ENCODE measurements around the gene TBXAS1. TPM values are rescaled to one million over a fixed set of nuclear protein-coding genes. Genes with fewer than 3 reads are reported as not detected.

The TBXAS1 gene
- total and polyA plus RNA-seq, 4 donors = 5.5 to 24.5 (median 16.9) TPM

DNA sequence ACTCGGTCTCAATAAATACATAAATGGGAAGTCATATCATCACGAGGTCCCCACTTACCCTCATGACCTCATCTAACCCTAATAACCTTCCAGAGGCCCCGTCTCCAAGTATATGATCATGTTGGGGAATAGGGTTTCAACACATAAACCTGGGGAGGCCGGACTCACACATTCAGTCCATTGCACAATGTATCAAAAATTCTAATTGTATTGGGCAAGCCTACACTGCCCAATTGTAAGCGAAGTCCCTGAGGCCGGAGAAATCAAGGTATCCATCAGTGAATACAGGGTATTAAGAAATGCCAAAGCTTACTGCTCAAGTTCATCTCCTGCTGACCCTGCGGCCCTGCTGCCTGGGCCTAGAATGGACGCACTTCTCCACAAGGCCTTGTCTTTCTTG, 164.1 kb downstream of the TBXAS1 start:
- no peak overlapping the region for H3K27ac ChIP-seq (ENCODE audit: low read depth in 1 of 2, low read length in 2 of 2)
- H3K36me3 ChIP-seq (ENCODE audit: control insufficient read depth in 1 of 2, insufficient read depth in 2 of 2, low read length in 1 of 2) = no peaks in the 10 kb centered on the region
- WGBS, 2 donors = 94 to 98% methylated on average over 8 of the region's 8 CpGs
- H3K27me3 ChIP-seq (ENCODE audit: control insufficient read depth in 1 of 2, insufficient read depth in 2 of 2, low read length in 1 of 2) = no peaks in the 10 kb centered on the region
- H3K9me3 ChIP-seq (ENCODE audit: control insufficient read depth, low read length) = no peaks in the 10 kb centered on the region
- no peak overlapping the region for H3K4me3 ChIP-seq (ENCODE audit: low read length in 2 of 2)
- ATAC-seq (ENCODE audit: low FRiP score) = no peak
- no peaks in the 10 kb centered on the region for H3K4me1 ChIP-seq (ENCODE audit: control insufficient read depth in 1 of 2, insufficient read depth in 2 of 2, low read length in 2 of 2)
- intact Hi-C loops (cut with DNase I) = loop anchor here in 1 of 2 donors (10.0 kb wide), 1 partner anchor 208 kb away; no protein-coding TSS in a partner anchor
- no peak for DNase-seq

DNA sequence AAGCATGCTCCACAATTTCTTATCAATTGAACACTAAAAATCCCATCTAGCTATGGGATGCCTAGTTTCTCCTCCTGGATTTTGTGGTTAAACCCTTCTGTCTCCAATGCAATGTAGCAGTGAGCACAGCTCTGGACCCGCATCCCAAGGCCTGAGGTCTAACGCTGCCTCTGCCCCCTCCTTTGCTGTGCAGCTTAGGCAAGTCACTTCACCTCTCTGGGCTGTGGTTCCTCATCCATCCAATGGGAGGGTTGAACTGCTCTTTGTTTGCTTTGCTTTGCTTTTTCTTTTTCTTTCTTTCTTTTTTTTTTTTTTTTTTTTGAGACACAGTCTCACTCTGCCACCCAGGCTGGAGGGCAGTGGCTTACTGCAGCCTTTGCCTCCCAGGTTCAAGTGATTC, 164.5 kb downstream of the TBXAS1 start:
- Histone ChIP-seq H3K9me3 (ENCODE audit: control insufficient read depth, low read length) (no peaks in the 10 kb centered on the region), H3K4me1 (ENCODE audit: control insufficient read depth in 1 of 2, insufficient read depth in 2 of 2, low read length in 2 of 2) (no peaks in the 10 kb centered on the region), H3K27ac (ENCODE audit: low read depth in 1 of 2, low read length in 2 of 2) (no peak overlapping the region), H3K27me3 (ENCODE audit: control insufficient read depth in 1 of 2, insufficient read depth in 2 of 2, low read length in 1 of 2) (no peaks in the 10 kb centered on the region), H3K4me3 (ENCODE audit: low read length in 2 of 2) (no peak overlapping the region), H3K36me3 (ENCODE audit: control insufficient read depth in 1 of 2, insufficient read depth in 2 of 2, low read length in 1 of 2) (no peaks in the 10 kb centered on the region)
- DNase-seq = no peak
- intact Hi-C loops (cut with DNase I) = loop anchor here in 1 of 2 donors (10.0 kb wide), 1 partner anchor 209 kb away; no protein-coding TSS in a partner anchor
- ATAC-seq (ENCODE audit: low FRiP score) = no peak
- WGBS, 2 donors = 100% methylated on average over 2 of the region's 2 CpGs

DNA sequence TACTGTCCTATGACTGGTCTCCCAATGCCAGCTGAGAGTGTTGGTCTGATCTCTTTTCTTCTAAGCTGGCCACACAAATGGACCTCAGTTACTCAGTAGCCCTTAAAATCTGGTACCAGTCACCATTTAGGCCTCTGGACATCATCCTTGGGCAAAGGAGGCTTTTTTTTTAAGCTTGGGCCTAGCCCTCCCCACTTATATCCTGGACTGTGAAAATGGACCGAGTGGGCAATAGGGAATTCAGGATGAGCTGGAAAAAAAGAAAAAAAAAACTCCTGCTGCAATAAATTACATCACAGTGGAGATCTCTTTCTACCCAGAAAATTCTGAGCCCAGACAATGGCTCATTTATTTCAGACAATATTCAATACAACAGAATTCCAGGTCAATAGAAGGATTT, 165.3 kb downstream of the TBXAS1 start:
- H3K4me3 ChIP-seq (ENCODE audit: low read length in 2 of 2) = no peak overlapping the region
- no peak for DNase-seq
- H3K27ac ChIP-seq (ENCODE audit: low read depth in 1 of 2, low read length in 2 of 2) = no peak overlapping the region
- intact Hi-C loops (cut with DNase I) = loop anchor here in 1 of 2 donors (10.0 kb wide), 1 partner anchor 210 kb away; no protein-coding TSS in a partner anchor
- H3K9me3 ChIP-seq (ENCODE audit: control insufficient read depth, low read length) = no peaks in the 10 kb centered on the region
- H3K36me3 ChIP-seq (ENCODE audit: control insufficient read depth in 1 of 2, insufficient read depth in 2 of 2, low read length in 1 of 2) = no peaks in the 10 kb centered on the region
- WGBS, 2 donors = 89 to 94% methylated on average over 1 of the region's 1 CpG
- no peaks in the 10 kb centered on the region for H3K27me3 ChIP-seq (ENCODE audit: control insufficient read depth in 1 of 2, insufficient read depth in 2 of 2, low read length in 1 of 2)
- no peaks in the 10 kb centered on the region for H3K4me1 ChIP-seq (ENCODE audit: control insufficient read depth in 1 of 2, insufficient read depth in 2 of 2, low read length in 2 of 2)
- ATAC-seq (ENCODE audit: low FRiP score) = no peak

DNA sequence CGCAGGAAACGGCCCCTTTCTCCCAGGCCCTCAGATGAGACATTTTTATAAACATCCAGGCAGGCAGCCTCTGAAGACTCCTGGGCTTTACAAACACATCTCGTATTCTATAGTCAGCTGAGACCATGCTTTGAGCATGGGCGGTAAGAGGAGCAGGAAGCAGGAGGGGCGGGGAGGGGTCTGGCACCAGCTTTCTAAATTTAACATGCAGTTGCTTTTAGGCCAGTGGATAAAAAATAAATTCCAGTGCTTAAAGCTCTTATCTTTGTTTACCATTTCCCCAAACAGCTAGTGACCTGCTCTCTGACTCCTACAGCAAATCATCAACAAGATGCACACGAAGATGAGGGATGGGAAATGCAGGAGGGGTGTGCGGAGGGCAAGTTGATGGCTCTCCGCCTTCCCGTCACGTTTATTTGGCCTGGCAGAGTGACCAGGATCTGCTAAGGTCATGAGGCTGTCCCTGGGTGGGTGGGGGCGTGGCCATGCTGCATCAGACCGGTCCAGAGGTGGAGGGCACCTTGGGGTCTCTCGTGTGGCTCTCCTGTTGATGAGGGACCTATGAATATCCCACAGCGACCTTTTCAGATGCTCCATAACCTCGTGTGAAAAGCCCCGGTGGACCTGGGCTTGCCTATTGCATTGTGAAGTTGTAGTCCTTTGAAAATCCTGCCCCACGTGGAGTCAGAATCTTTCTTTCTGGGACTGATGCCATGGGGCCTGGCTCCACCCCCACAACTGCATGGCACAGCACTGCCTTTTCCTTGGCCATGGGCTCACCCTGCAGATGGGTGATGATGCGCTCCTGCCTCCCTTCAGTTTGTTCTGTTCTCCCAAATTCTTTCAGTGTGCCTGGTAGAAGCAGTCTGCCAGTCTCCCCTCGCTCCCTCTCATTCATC, 166.2 kb downstream of the TBXAS1 start:
- Histone ChIP-seq H3K27ac (ENCODE audit: low read depth in 1 of 2, low read length in 2 of 2) (no peak overlapping the region), H3K36me3 (ENCODE audit: control insufficient read depth in 1 of 2, insufficient read depth in 2 of 2, low read length in 1 of 2) (no peaks in the 10 kb centered on the region), H3K4me1 (ENCODE audit: control insufficient read depth in 1 of 2, insufficient read depth in 2 of 2, low read length in 2 of 2) (no peaks in the 10 kb centered on the region), H3K4me3 (ENCODE audit: low read length in 2 of 2) (no peak overlapping the region), H3K27me3 (ENCODE audit: control insufficient read depth in 1 of 2, insufficient read depth in 2 of 2, low read length in 1 of 2) (no peaks in the 10 kb centered on the region), H3K9me3 (ENCODE audit: control insufficient read depth, low read length) (no peaks in the 10 kb centered on the region)
- ATAC-seq (ENCODE audit: low FRiP score) (no peak), DNase-seq (no peak)
- 50 to 51% methylated on average over 19 of the region's 19 CpGs for WGBS, 2 donors
- intact Hi-C loops (cut with DNase I) = loop anchor here in 1 of 2 donors (10.0 kb wide), 1 partner anchor 210 kb away; no protein-coding TSS in a partner anchor

- 94% methylated on average over 4 of the region's 4 CpGs for WGBS, 2 donors
- DNase-seq (no peak), ATAC-seq (ENCODE audit: low FRiP score) (no peak)
- Histone ChIP-seq H3K27ac (ENCODE audit: low read depth in 1 of 2, low read length in 2 of 2) (no peak overlapping the region), H3K4me1 (ENCODE audit: control insufficient read depth in 1 of 2, insufficient read depth in 2 of 2, low read length in 2 of 2) (no peaks in the 10 kb centered on the region), H3K36me3 (ENCODE audit: control insufficient read depth in 1 of 2, insufficient read depth in 2 of 2, low read length in 1 of 2) (no peaks in the 10 kb centered on the region), H3K4me3 (ENCODE audit: low read length in 2 of 2) (no peak overlapping the region), H3K9me3 (ENCODE audit: control insufficient read depth, low read length) (no peaks in the 10 kb centered on the region), H3K27me3 (ENCODE audit: control insufficient read depth in 1 of 2, insufficient read depth in 2 of 2, low read length in 1 of 2) (no peaks in the 10 kb centered on the region)
- intact Hi-C loops (cut with DNase I) = loop anchor here in 1 of 2 donors (10.0 kb wide), 1 partner anchor 214 kb away; no protein-coding TSS in a partner anchor
Measured at GRCh38 chr7:139998572-139998971, 169.5 kb downstream of the TBXAS1 start.

GRCh38 chr7:139999516-139999915, 170.5 kb downstream of the TBXAS1 start:
- intact Hi-C loops (cut with DNase I) = loop anchor here in 1 of 2 donors (10.0 kb wide), 1 partner anchor 215 kb away; no protein-coding TSS in a partner anchor
- no peak overlapping the region for H3K27ac ChIP-seq (ENCODE audit: low read depth in 1 of 2, low read length in 2 of 2)
- H3K36me3 ChIP-seq (ENCODE audit: control insufficient read depth in 1 of 2, insufficient read depth in 2 of 2, low read length in 1 of 2) = no peaks in the 10 kb centered on the region
- WGBS, 2 donors = 91 to 94% methylated on average over 6 of the region's 6 CpGs
- no peak for ATAC-seq (ENCODE audit: low FRiP score)
- no peaks in the 10 kb centered on the region for H3K4me1 ChIP-seq (ENCODE audit: control insufficient read depth in 1 of 2, insufficient read depth in 2 of 2, low read length in 2 of 2)
- no peak overlapping the region for H3K4me3 ChIP-seq (ENCODE audit: low read length in 2 of 2)
- DNase-seq = no peak
- no peaks in the 10 kb centered on the region for H3K27me3 ChIP-seq (ENCODE audit: control insufficient read depth in 1 of 2, insufficient read depth in 2 of 2, low read length in 1 of 2)
- H3K9me3 ChIP-seq (ENCODE audit: control insufficient read depth, low read length) = no peaks in the 10 kb centered on the region

- no peaks in the 10 kb centered on the region for H3K9me3 ChIP-seq (ENCODE audit: control insufficient read depth, low read length)
- 92 to 93% methylated on average over 6 of the region's 6 CpGs for WGBS, 2 donors
- intact Hi-C loops (cut with DNase I) = loop anchor here (5.0 kb wide), 6 partner anchors 223 to 503 kb away; partner anchors contain the start of gene HIPK2 (in 1 of the 2)
- DNase-seq = no peak
- H3K27ac ChIP-seq (ENCODE audit: low read depth in 1 of 2, low read length in 2 of 2) = no peak overlapping the region
- no peaks in the 10 kb centered on the region for H3K27me3 ChIP-seq (ENCODE audit: control insufficient read depth in 1 of 2, insufficient read depth in 2 of 2, low read length in 1 of 2)
- H3K4me1 ChIP-seq (ENCODE audit: control insufficient read depth in 1 of 2, insufficient read depth in 2 of 2, low read length in 2 of 2) = no peaks in the 10 kb centered on the region
- no peak overlapping the region for H3K4me3 ChIP-seq (ENCODE audit: low read length in 2 of 2)
- no peak for ATAC-seq (ENCODE audit: low FRiP score)
- no peaks in the 10 kb centered on the region for H3K36me3 ChIP-seq (ENCODE audit: control insufficient read depth in 1 of 2, insufficient read depth in 2 of 2, low read length in 1 of 2)
Measured at GRCh38 chr7:140000666-140001268, 171.7 kb downstream of the TBXAS1 start.

DNA sequence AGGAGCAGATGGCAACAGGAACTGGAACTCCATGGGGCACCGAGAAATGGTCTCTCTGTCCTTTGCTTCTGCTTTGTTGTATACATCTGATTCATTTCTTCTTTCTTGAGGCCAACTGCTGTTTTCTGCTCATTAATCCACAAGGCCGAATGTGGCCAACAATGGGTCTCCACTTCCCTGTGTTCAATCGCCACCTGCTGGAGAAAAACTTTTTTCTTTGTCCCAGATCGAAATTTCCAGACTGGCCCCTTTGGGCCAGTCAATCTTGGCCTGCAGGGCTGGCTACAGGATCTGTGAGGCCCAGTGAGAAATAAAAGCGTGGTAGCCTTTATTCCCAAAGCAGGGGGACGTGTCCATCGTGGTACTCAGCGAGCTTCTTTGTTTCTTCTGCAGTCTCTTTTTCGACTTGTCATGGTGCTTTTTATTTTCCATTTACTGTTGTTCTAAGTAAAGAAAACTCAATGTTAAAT, 174.9 kb downstream of the TBXAS1 start:
- Histone ChIP-seq H3K9me3 (ENCODE audit: control insufficient read depth, low read length) (no peaks in the 10 kb centered on the region), H3K4me1 (ENCODE audit: control insufficient read depth in 1 of 2, insufficient read depth in 2 of 2, low read length in 2 of 2) (no peaks in the 10 kb centered on the region), H3K4me3 (ENCODE audit: low read length in 2 of 2) (no peak overlapping the region), H3K36me3 (ENCODE audit: control insufficient read depth in 1 of 2, insufficient read depth in 2 of 2, low read length in 1 of 2) (no peaks in the 10 kb centered on the region), H3K27ac (ENCODE audit: low read depth in 1 of 2, low read length in 2 of 2) (no peak overlapping the region), H3K27me3 (ENCODE audit: control insufficient read depth in 1 of 2, insufficient read depth in 2 of 2, low read length in 1 of 2) (no peaks in the 10 kb centered on the region)
- intact Hi-C loops (cut with DNase I) = loop anchor here (5.0 kb wide), 6 partner anchors 227 to 507 kb away; partner anchors contain the start of gene HIPK2 (in 1 of the 2)
- no peak for DNase-seq
- no peak for ATAC-seq (ENCODE audit: low FRiP score)
- 72 to 78% methylated on average over 9 of the region's 9 CpGs for WGBS, 2 donors
